Right ventricle myocardium inferior (tissue), 1 donor: ENCODE results near the gene SACM1L. TPM values are rescaled to one million over a fixed set of nuclear protein-coding genes. Genes with fewer than 3 reads are reported as not detected.
A peak's percentile ranks its signal among the peaks of the same experiment; 100 is the strongest.
"Not testable (repeated sequence)": the region's sequence is repeated elsewhere in the genome, so short reads cannot be mapped to it uniquely, and the experiment has no call there.

ENCODE experiments used
- ATAC-seq: fragments of 200-7000 bp; cut with Tn5 transposase; one replicate; pipeline ENCODE4 v1.9.1; 2020; ENCODE audit warnings: mild to moderate bottlenecking, moderate library complexity
- DNase-seq: peaks from one replicate; pipeline ENCODE4 v3.0.0; 2021; ENCODE audit errors: missing footprints
- intact Hi-C: fragments of 100-400 bp; cut with DNase I; formaldehyde crosslinking; loops from one replicate; pipeline ENCODE4 v1.11.0; 2022
- total RNA-seq: library from RNA; stranded (reverse); fragmentation: NEBNext Ultra II Directional; extraction: Animal tissue kit (Norgen Biotek cat#: 25700); gene quantifications from one replicate; pipeline ENCODE4 v1.2.1, GENCODE V29; 2021
- donor health status: DM: no; HTN: yes; CAD: no; lungs with severe emphysema.

Gene SACM1L
- total RNA-seq, 1 donor from 2014 or later: 26.3 TPM

GRCh38 chr3:45754461-45754860 is 65.3 kb downstream of the SACM1L start:
- ATAC-seq (no peak), DNase-seq (no peak)
- intact Hi-C loops: no loop called here

- DNase-seq (no peak), ATAC-seq (no peak)
- intact Hi-C loops: no loop called here
These were observed 66.9 kb downstream of the SACM1L start for GRCh38 chr3:45756055-45756454.

DNA sequence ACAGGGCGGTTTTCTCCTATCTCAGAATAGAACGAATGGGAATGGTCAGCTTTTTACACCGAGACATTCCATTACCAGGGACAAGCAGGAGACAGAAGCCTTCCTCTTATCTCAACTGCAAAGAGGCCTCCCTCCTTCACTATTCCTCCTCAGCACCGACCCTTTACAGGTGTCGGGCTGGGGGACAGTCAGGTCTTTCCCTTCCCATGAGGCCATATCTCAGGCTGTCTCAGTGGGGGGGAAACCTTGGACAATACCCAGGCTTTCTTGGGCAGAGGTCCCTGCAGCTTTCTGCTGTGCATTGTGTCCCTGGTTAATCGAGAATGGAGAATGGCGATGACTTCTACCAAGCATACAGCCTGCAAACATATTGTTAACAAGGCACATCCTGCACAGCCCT is 67.9 kb downstream of the SACM1L start:
- intact Hi-C loops, ATAC-seq, DNase-seq: not testable (repeated sequence)

GRCh38 chr3:45758871-45759270 is 69.7 kb downstream of the SACM1L start:
- ATAC-seq (no peak), DNase-seq (no peak)
- intact Hi-C loops: no loop called here

- no peak for DNase-seq
- ATAC-seq: no peak
- intact Hi-C loops: loop anchor here (5.0 kb wide), 2 partner anchors 157 to 317 kb away; no protein-coding TSS in a partner anchor
These were observed 70.7 kb downstream of the SACM1L start for GRCh38 chr3:45759851-45760250.

- ATAC-seq: peak; percentile 75
- intact Hi-C loops: loop anchor here (1.0 to 5.0 kb wide), 3 partner anchors 71 to 316 kb away; no protein-coding TSS in a partner anchor
- DNase-seq: no peak
These were observed 71.9 kb downstream of the SACM1L start for GRCh38 chr3:45760878-45761711.

GRCh38 chr3:45761831-45762230 is 72.6 kb downstream of the SACM1L start:
- ATAC-seq: peak; percentile 16
- intact Hi-C loops: loop anchor here (1.0 to 5.0 kb wide), 3 partner anchors 70 to 315 kb away; no protein-coding TSS in a partner anchor

GRCh38 chr3:45762647-45763302 is 73.6 kb downstream of the SACM1L start:
- DNase-seq: no peak
- ATAC-seq: no peak
- intact Hi-C loops: loop anchor here (5.0 kb wide), 2 partner anchors 155 to 315 kb away; no protein-coding TSS in a partner anchor

More at GRCh38 chr3:45761831-45762230, 72.6 kb downstream of the SACM1L start:
- no peak for DNase-seq

DNA sequence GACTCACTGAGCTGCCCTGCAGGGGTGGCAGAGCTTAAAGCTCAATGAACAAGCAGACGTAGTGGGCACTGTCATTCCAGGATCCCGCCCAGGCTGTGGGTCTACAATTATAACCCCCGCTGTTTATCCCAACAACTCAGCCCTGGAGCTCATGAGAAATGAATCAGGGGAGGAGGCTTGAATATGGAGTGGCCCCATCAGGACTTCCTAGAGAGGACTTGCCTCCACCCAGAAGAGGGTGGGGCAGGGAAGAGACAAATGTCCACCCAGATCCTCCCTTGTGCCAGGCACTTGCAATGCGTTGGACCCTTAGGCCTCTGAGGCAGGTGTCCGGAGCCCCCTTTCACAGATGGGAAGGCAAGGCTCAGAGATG is 74.1 kb downstream of the SACM1L start:
- DNase-seq: no peak
- no peak for ATAC-seq
- intact Hi-C loops: loop anchor here (5.0 kb wide), 2 partner anchors 154 to 314 kb away; no protein-coding TSS in a partner anchor

- no peak for ATAC-seq
- intact Hi-C loops: no loop called here
- no peak for DNase-seq
These were observed 76.2 kb downstream of the SACM1L start for GRCh38 chr3:45765266-45765851.

DNA sequence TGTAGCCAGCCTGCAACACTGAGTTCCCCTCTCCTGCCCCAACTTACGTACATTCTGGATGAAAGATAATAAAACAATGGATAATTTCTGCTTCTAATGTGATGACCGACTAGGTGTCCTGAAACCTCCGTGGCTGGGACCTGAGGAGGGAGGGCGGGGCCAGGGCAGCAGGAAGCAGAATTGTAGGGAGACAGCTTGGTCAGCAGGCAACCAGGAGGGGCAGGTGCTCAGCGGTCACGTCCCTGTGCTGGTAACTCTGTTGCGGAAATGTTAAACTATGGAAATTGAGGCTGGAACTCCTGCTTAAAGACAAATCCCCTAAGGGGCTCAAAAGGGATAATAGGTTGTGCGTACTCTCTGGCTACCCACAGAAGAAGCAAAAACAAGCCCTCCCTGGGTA is 76.8 kb downstream of the SACM1L start:
- no peak for DNase-seq
- intact Hi-C loops: no loop called here
- no peak for ATAC-seq

- ATAC-seq (no peak), DNase-seq (no peak)
- intact Hi-C loops: no loop called here
These were observed 82.1 kb downstream of the SACM1L start for GRCh38 chr3:45771166-45771775.

DNA sequence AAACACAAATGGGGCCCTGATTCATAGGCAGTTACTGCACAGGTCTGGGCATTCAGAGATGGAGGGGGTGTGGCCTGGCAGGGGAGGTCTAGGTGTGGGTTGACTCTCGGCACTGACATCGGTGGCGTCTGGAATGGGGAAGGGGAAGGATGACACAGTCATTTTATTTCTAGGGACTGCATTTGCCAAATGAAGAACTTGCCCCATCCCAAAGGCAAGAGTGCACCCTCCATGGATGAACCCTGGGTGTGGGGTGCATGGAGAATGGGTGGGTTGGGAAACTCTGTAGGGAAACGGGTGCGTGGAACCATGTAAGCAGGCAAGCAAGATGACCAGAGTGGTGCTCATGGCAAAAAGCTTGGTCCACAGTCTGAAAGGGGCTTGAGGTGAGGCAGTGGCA is 82.6 kb downstream of the SACM1L start:
- DNase-seq: no peak
- intact Hi-C loops: no loop called here
- no peak for ATAC-seq

- intact Hi-C loops: no loop called here
These were observed 83.3 kb downstream of the SACM1L start for GRCh38 chr3:45772341-45773035.

GRCh38 chr3:45773072-45773471 is 83.9 kb downstream of the SACM1L start:
- intact Hi-C loops: no loop called here
- no peak for ATAC-seq
- no peak for DNase-seq

More at GRCh38 chr3:45772341-45773035, 83.3 kb downstream of the SACM1L start:
- ATAC-seq: no peak
- DNase-seq: no peak

DNA sequence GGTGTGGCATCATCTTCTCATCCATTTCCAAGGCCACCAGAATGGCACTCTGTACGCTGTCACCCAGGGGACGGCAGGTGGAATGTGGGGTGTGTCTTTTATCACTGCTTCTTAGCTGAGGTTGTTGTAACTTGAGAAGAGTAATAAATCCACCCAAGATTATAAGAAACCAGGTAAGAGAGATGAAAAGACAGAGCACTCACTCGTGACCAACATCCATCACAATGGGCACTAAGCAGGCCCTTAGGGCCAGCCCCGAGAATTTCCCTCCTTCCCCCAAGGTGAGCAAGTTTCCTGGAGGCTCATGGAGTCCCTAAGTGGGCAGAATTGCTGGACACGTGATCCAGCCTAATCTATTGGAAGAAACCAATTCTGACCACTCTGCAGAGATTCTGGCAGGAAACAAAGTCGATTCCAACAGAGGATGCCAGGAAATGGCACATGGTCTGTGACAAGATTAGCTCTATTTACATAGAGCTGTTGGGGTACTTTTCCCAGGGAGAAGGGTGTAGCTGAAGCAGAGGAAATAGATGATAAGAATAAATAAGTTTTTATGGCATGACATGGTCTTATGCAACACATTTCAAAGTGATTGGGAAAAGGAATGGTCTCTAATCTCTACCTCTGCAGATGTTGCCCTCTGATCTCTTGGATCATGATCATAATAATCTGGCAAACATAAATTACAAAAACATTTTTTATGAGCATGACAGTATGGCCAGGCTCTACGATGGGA is 84.7 kb downstream of the SACM1L start:
- intact Hi-C loops: no loop called here
- DNase-seq: no peak

DNA sequence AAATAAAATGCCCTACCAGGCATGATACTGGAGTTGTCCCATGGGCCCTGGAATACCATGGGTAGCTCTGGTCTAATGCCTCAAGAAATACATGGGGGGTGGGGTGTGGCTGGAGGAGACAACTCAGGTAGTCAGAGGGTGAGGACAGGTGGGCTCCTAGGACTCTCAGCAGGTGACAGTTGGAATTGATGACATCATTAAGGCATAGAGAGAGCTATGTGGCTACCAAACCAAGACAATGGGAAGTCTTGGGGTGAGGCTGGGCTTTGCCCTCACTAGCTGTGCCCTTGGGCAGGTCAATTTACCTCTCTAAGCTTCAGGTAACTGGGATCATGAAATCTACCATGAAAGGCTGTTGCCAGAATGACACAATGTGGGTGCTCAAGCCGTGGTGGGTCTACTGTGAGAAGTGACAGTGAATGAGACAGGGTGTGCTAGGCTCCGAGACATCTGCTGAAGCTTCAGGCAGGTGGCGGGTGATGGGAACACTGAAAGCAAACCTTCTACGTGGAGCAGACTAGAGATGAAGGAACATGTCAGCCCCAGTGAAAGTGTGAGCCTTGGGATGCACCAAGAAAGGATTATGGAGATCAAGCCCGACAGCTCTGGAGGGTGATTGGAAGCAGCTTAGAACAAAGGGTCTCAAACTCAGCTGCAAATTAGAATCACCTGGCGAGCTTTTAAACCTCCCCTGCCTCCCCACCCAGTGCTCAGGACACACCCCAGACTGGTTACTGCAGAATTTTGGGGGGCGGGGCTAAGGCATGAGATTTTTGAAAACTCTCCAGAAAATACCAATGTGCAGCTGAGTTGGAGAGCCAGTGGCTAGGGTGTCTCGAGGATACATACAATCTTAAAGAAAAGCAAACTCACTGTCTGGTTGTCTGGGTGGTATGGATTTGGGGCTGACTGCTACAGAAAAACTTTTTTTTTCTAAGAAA is 85.7 kb downstream of the SACM1L start:
- intact Hi-C loops: no loop called here
- DNase-seq (no peak), ATAC-seq (no peak)

More for the DNA sequence above, 84.7 kb downstream of the SACM1L start:
- ATAC-seq: no peak
